H1 (cell line): ENCODE measurements around the gene HS1BP3. TPM values are rescaled to one million over a fixed set of nuclear protein-coding genes. Genes with fewer than 3 reads are reported as not detected.

Experiments used
- ASH2L ChIP-seq: fragments of 200-600, 300-600 bp; sonication (generic); IDR thresholded peaks from one replicate; pipeline ENCODE4 v1.7.1; 2017; ENCODE audit warnings: low read length
- BCL11A ChIP-seq, 2 experiments: IDR thresholded peaks; one replicate each; pipeline ENCODE4 v1.6.1; 2011; ENCODE audit warnings: low read depth in 2 of 2, low read length in 2 of 2, mild to moderate bottlenecking in 2 of 2
- BRCA1 ChIP-seq: IDR thresholded peaks from 2 replicates; pipeline ENCODE4 v1.6.1; 2012; ENCODE audit warnings: low read depth, low read length, improper control_type of control experiment
- CBX8 ChIP-seq: fragments of 300-800, 300-1000 bp; sonication (generic); IDR thresholded peaks from 2 replicates; pipeline ENCODE4 v1.7.1; 2016; ENCODE audit warnings: low read depth, low read length, borderline replicate concordance
- POU5F1 ChIP-seq: IDR thresholded peaks from 2 replicates; pipeline ENCODE4 v1.6.1; 2011; ENCODE audit warnings: low read depth, mild to moderate bottlenecking, low read length, moderate library complexity
- SIX5 ChIP-seq: IDR thresholded peaks from 2 replicates; pipeline ENCODE4 v1.6.1; 2011; ENCODE audit warnings: mild to moderate bottlenecking, low read depth, low read length
- polyA plus RNA-seq, 7 experiments: library from polyadenylated mRNA; depleted of rRNA in 3 of 7; stranded (reverse) in 5 of 7; unstranded in 2 of 7; fragments of >200 nt in 5 of 7; fragments of 200-250 nt in 2 of 7; gene quantifications; 1 replicate in 5 of 7; 2 replicates in 1 of 7; 4 replicates in 1 of 7; pipeline versions ENCODE4 v1.2.1 to v1.2.3, GENCODE V29; 2011 to 2013; ENCODE audit warnings: missing spikeins in 2 of 7, mixed read lengths in 2 of 7
- total RNA-seq: library from RNA; stranded (reverse); fragmentation: NEBNext Ultra II Directional; extraction: Animal tissue kit (Norgen Biotek cat#: 25700); gene quantifications from 2 replicates; pipeline ENCODE4 v1.2.1, GENCODE V29; 2021
- TF ChIP-seq, protein P1 (sequence below): IDR thresholded peaks from 2 replicates; pipeline ENCODE4 v1.6.1; 2012; ENCODE audit warnings: low read length, inconsistent platforms

The HS1BP3 gene
- total and polyA plus RNA-seq, 2 of the 8 experiments (the other 6 are each of a cell fraction or from before 2014, with no cell fraction given), result 11.1 to 11.3 TPM

DNA sequence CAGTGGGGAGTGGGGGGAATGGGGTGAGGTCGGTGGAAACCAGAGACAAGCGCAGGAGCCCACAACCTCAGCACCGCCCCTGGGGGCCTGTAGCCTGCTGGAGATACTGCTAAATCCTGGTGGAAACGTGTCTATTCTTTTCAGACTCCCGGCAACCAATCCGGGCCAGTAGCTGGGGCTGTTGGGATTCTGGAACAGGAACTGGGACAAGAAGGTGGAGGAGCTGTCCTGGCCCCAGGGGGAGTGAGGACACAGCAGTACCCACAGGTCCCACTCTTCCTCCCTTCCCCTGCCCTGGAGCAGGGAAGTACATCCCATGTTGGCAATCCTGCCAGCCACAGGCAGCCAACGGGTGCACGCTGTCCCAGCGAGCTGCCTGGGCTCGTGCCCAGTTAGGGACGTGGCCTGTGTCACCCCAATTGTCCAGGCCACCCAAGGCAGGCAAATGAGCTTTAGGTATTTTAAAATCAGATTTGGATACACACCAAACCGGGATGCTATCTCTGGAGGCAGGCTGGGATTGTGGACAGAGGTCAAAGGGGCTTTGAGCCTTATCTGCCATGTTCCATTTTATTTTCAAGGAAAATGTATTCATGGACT lies 51.8 kb downstream of the HS1BP3 start (continued):
- TF ChIP-seq BRCA1 (no peak), CBX8 (no peak), POU5F1 (no peak), SIX5 (no peak), BCL11A (IDR thresholded peaks at IDR 0.05; ENCODE audit: low read depth in 2 of 2, low read length in 2 of 2) (no peak), ASH2L (no peak)
- TF ChIP-seq, protein P1, sequence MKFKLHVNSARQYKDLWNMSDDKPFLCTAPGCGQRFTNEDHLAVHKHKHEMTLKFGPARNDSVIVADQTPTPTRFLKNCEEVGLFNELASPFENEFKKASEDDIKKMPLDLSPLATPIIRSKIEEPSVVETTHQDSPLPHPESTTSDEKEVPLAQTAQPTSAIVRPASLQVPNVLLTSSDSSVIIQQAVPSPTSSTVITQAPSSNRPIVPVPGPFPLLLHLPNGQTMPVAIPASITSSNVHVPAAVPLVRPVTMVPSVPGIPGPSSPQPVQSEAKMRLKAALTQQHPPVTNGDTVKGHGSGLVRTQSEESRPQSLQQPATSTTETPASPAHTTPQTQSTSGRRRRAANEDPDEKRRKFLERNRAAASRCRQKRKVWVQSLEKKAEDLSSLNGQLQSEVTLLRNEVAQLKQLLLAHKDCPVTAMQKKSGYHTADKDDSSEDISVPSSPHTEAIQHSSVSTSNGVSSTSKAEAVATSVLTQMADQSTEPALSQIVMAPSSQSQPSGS, result no peak
